Measurements from ENCODE around the gene MOGAT1. TPM values are rescaled to one million over a fixed set of nuclear protein-coding genes. Genes with fewer than 3 reads are reported as not detected.
"Not testable (repeated sequence)": the region's sequence is repeated elsewhere in the genome, so short reads cannot be mapped to it uniquely, and the experiment has no call there.

MOGAT1 gene
- total RNA-seq, 8 experiments from 2014 or later: not detected

DNA sequence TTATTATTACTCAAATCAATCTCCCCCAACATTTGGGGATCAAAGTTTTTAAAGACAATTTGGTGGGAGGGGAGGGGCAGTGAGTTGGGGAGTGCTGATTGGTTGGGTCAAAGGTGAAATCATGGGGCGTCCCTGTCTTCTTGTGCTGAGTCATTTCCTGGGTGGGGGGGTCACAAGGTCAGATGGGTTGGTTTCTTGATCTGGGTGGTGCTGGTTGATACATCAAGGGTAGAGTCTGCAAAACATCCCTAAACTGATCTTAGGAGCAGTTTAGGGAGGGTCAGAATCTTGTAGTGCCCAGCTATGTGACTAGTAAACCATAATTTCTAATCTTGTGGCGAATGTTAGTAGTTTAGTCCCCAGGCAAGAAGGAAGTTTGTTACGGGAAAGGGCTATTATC is 67.4 kb downstream of the MOGAT1 start:
- WGBS, 10 experiments: 58 to 100% (median 71%) methylated on average over 1 to 3 of the region's 3 CpGs; no CpG with 5 or more reads in 4 of the 10 experiments
- in situ Hi-C loops (cut with MboI; ENCODE audit: low pct_unique_long_range_greater_than_20kb in 2 of 9, low sequenced_read_pairs in 9 of 9, unreplicated experiment in 9 of 9): no loop called here
- Histone ChIP-seq H3K4me3 (no peak overlapping the region), H3K27ac (no peak overlapping the region), H3K4me1 (replicated peaks in 1 of 2) (peaks cover 0 to 4% of the 10 kb centered on the region in 2 donors)
- peak in 1 of 8 experiments; percentile 56 for ATAC-seq (replicated peaks in 6 of 8)

DNA sequence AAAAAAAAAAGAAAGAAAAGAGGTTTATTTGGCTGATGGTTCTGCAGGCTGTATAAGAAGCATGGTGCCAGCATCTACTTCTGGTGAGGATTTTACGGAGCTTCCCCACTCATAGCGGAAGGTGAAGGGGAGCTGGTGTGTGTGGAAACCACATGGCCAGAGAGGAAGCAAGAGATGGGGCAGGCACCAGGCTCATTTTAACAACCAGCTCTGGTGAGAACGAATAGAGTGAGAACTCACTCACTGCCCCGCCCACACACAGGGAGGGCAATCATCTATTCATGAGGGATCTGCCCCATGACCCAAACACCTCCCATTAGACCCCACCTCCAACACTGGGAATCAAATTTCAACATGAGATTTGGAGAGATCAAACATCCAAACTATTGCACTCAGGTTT is 68.5 kb downstream of the MOGAT1 start:
- Histone ChIP-seq H3K4me3 (no peak overlapping the region), H3K4me1 (replicated peaks in 1 of 2) (peaks cover 0 to 4% of the 10 kb centered on the region in 2 donors), H3K27ac (no peak overlapping the region)
- no peak for ATAC-seq (replicated peaks in 6 of 8)
- in situ Hi-C loops (cut with MboI; ENCODE audit: low pct_unique_long_range_greater_than_20kb in 2 of 9, low sequenced_read_pairs in 9 of 9, unreplicated experiment in 9 of 9): no loop called here
- 80 to 100% (median 86%) methylated on average over 1 to 4 of the region's 4 CpGs; no CpG with 5 or more reads in 3 of the 10 experiments for WGBS, 10 experiments

DNA sequence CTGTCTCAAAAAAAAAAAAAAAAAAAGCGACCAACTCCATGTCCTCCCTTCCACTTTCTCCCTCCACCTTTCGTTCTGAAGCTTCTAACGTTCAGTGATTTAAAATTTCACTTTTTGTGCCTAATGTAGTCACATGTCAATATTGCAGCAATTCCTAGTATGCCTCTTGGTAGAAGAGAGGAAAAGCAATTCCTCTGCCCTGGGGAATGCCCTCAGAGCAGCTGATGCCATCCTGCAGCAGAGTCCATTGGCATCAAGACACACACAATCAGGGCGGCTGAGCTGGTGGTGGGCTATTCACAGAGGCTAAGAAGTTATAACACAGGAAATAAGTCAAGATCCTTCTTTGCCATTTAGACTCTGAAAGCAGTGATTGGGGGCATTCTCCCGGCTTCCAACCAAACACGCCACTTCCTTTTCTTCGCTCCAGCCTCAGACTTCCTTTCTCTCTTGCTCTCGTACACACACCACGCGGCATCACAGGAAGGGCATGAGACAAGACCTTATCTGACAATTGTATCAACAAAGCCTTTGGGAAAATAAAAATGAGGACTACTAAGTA is 71.9 kb downstream of the MOGAT1 start:
- no peak for ATAC-seq (replicated peaks in 6 of 8)
- 76 to 100% (median 90%) methylated on average over 3 to 9 of the region's 10 CpGs; no CpG with 5 or more reads in 3 of the 10 experiments for WGBS, 10 experiments
- Histone ChIP-seq H3K27ac (no peak overlapping the region), H3K4me3 (no peak overlapping the region), H3K4me1 (replicated peaks in 1 of 2) (peaks cover 7 to 10% of the 10 kb centered on the region in 2 donors)
- in situ Hi-C loops (cut with MboI; ENCODE audit: low pct_unique_long_range_greater_than_20kb in 2 of 9, low sequenced_read_pairs in 9 of 9, unreplicated experiment in 9 of 9): no loop called here

DNA sequence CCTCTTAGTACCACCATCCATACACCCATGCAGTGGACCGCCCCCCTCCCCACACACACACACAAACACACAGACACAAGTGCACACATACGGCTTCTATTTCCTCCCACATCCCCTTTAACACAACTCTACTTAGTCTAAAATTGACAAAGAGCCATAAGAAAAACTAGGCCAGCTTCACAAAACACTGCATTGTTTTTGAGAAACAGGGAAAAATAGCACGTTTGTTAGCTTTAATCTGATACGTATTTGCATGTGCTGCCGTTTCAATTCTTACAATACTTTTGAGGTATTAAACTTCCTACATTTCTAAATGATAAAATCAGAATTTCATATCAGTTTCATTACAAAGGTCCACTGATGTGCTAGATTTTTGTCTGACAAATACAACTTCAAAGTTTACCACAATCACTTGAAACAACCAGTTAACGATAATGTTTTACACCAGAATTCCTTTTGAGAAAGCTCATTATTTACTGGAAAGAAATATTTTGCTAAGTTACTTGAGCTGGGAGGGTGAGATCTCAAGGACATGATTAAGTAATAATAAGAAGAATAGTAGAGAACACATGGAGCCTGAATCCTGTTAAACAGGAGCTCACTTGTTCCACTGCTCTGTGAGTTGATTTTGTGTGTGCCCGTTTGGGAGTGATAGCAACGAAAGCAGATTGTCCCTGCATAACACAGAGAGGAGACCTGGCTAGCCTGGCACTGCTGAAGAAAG is 74.5 kb downstream of the MOGAT1 start:
- no peak overlapping the region for H3K27ac ChIP-seq
- no peak overlapping the region for H3K4me3 ChIP-seq
- H3K4me1 ChIP-seq (replicated peaks in 1 of 2): peaks cover 7% of the 10 kb centered on the region in 2 donors
- in situ Hi-C loops (cut with MboI; ENCODE audit: low pct_unique_long_range_greater_than_20kb in 2 of 9, low sequenced_read_pairs in 9 of 9, unreplicated experiment in 9 of 9): no loop called here
- whole genome bisulfite sequencing, 10 experiments: 18 to 76% (median 56%) methylated on average over 4 to 7 of the region's 8 CpGs; no CpG with 5 or more reads in 1 of the 10 experiments
- no peak for ATAC-seq (replicated peaks in 6 of 8)

DNA sequence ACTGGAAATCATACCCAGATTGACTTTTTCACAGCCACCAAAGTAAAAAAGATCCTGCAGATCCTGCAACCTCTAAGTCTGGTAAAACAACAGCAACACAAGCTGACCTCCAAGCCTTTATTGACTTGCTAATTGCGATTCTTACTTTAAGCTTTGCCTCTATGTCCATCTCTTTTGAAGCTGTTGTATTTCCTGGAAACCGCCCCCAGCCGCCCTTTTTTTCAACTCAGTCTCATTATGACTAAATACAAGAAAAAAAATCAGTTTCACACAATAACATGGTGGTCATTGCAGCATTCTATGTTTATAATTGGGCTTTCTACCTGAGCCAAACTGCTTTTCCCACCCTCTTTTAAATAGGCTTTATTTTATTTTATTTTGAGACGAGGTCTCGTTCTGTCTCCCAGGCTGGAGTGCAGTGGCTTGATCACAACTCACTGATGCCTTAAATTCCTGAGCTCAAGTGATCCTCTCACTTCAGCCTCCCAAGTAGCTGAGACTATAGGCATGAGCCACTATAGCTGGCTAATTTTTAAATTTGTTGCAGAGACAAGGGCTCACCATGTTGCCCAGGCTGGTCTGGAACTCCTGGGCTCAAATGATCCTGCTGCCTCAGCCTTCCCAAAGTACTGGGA is 76.2 kb downstream of the MOGAT1 start:
- no peak overlapping the region for H3K4me3 ChIP-seq
- H3K27ac ChIP-seq: no peak overlapping the region
- WGBS, 10 experiments: 4 to 95% (median 56%) methylated on average over 2 to 5 of the region's 5 CpGs; no CpG with 5 or more reads in 2 of the 10 experiments
- peaks cover 7% of the 10 kb centered on the region in 2 donors for H3K4me1 ChIP-seq (replicated peaks in 1 of 2)
- ATAC-seq (replicated peaks in 6 of 8): peak in 5 of 8 experiments; percentile 30 to 50 (median 34)
- in situ Hi-C loops (cut with MboI; ENCODE audit: low pct_unique_long_range_greater_than_20kb in 2 of 9, low sequenced_read_pairs in 9 of 9, unreplicated experiment in 9 of 9): no loop called here

DNA sequence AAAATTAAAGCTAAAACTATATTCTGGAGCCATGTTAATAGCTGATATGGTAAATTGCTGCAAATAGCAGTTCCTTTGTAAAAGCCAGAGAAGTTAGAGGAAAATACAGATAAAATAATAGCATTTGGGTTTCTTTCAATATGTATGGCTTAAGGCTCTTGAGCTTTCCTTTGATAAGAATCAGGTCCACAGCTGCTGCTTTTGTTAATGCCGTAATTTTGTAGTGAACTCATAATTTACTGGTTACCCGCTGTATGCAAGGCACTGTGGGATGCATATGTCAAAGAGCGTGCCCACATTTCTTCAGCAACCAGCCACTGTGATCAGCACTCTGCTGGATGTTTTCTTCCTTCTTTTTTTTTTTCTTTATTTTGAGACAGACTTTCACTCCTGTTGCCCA is 79.1 kb downstream of the MOGAT1 start:
- Histone ChIP-seq H3K4me3 (no peak overlapping the region), H3K27ac (no peak overlapping the region), H3K4me1 (replicated peaks in 1 of 2) (peaks cover 7% of the 10 kb centered on the region in 2 donors)
- in situ Hi-C loops (cut with MboI; ENCODE audit: low pct_unique_long_range_greater_than_20kb in 2 of 9, low sequenced_read_pairs in 9 of 9, unreplicated experiment in 9 of 9): no loop called here
- ATAC-seq (replicated peaks in 6 of 8): no peak
- WGBS, 10 experiments: 29 to 100% (median 100%) methylated on average over 1 to 3 of the region's 3 CpGs; no CpG with 5 or more reads in 2 of the 10 experiments

DNA sequence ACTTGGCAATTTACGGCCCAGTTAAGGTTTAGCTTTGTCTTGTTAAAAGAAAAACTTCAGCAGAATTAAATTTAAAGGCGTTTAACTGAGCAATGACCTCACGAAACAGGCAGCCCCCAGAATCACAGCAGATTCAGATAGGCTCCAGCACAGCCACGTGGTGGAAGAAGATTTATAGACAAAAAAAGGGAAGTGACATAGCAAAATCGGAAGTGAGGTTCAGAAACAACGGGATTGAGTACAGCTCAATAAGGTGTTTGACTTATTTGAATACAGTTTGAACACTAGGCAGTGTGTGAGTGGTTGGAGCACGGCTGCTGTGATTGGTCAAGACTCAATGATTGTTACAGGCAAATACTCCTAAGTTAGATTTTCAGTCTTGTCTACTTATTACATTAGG is 79.8 kb downstream of the MOGAT1 start:
- H3K4me3 ChIP-seq: no peak overlapping the region
- peaks cover 7% of the 10 kb centered on the region in 2 donors for H3K4me1 ChIP-seq (replicated peaks in 1 of 2)
- ATAC-seq (replicated peaks in 6 of 8): no peak
- in situ Hi-C loops (cut with MboI; ENCODE audit: low pct_unique_long_range_greater_than_20kb in 2 of 9, low sequenced_read_pairs in 9 of 9, unreplicated experiment in 9 of 9): no loop called here
- H3K27ac ChIP-seq: no peak overlapping the region
- WGBS, 10 experiments: 69 to 100% (median 91%) methylated on average over 1 to 7 of the region's 7 CpGs; no CpG with 5 or more reads in 2 of the 10 experiments

DNA sequence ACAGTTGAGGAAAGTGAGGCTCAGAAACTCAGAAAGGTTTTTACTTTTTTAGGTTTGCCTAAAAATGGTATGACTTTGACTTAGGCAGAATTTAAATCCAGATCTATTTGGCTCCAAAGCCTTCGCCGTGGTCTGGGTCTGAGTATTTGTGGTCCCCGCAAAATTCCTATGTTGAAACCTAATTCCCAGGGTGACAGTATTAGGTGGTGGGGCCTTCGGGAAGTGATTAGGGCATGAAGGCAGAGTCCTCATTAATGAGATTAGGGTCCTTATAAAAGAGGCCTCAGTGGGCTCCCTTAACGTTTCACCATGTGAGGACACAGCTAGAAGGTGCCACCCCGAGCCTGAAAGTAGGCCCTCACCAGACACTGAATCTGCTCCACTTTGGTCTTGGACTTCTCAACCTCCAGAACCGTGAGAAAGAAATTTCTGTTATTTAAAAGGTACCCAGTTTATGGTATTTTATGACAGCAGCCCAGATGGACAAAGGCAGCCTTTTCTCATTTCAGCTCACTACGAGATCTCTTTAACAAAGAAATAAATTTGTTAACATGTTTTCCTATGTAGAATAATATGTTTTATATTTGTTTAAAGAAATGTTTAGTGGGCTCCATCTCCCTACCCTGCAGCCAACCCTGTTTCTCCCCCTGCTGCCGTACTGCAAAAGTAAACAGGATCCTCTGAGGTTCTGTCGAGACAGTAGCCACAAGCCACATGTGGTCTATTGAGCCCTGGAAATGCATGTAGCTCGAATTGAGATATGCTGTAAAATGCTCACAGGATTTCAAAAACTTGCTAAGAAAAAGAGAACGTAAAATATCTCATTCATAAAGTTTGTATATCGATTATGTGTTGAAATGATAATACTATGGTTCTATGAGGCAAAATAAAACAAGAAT is 80.6 kb downstream of the MOGAT1 start:
- peaks cover 7% of the 10 kb centered on the region in 2 donors for H3K4me1 ChIP-seq (replicated peaks in 1 of 2)
- H3K27ac ChIP-seq: no peak overlapping the region
- no peak for ATAC-seq (replicated peaks in 6 of 8)
- WGBS, 10 experiments: 60 to 93% (median 80%) methylated on average over 2 to 11 of the region's 13 CpGs
- in situ Hi-C loops (cut with MboI; ENCODE audit: low pct_unique_long_range_greater_than_20kb in 2 of 9, low sequenced_read_pairs in 9 of 9, unreplicated experiment in 9 of 9): no loop called here
- H3K4me3 ChIP-seq: no peak overlapping the region

DNA sequence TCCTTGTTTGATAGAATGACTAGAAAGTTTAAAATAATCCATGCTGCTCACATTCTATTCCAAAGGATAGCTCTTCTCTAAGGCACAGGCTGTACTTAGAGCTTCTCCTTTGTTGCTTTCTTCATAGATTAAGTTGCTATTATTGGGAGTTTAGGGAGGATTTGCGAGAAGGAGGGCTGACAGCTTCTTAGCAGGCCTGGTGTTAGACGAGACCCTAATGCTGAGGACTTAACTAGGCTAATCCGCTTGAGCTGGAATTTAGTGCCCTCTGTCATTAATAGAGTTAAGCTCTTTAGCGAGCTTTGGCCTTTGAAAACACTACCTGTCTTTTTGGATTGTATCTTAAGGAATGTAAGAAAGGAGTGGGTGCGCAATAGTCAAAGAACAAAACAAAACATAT is 81.3 kb downstream of the MOGAT1 start:
- ATAC-seq (replicated peaks in 6 of 8): no peak
- 42 to 93% (median 84%) methylated on average over 2 to 5 of the region's 5 CpGs for WGBS, 10 experiments
- Histone ChIP-seq H3K4me3 (no peak overlapping the region), H3K27ac (no peak overlapping the region), H3K4me1 (replicated peaks in 1 of 2) (peaks cover under 1 to 2% of the 10 kb centered on the region in 2 donors)
- in situ Hi-C loops (cut with MboI; ENCODE audit: low pct_unique_long_range_greater_than_20kb in 2 of 9, low sequenced_read_pairs in 9 of 9, unreplicated experiment in 9 of 9): no loop called here

DNA sequence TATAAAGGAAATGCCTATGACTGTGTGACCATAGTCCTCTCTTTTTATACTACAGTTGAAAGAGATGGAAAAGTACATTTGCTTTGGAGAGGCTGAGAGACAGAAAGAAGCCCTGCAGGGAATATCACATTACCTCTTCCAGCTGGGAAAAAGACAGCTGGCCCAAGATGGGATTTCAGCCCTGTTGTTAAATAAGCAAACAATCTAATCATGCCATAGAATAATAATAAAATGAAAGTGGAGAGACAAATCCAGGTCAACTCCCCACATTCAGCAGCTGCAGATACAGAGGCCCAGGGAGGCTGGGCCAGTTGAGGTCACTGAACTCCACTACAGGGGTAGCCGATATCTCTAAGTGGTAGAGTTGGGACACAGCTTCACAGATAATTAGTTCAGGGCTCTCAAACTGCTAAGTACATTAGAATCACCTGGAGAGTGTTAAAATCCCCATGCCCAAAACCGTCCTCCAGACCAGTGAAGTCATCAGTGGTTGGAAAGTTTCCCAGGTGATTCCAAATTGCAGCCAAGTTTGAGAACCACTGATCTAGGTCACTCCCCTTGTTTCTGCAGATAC is 81.9 kb downstream of the MOGAT1 start:
- Histone ChIP-seq H3K4me3 (no peak overlapping the region), H3K27ac (no peak overlapping the region), H3K4me1 (replicated peaks in 1 of 2) (no peaks in the 10 kb centered on the region)
- WGBS, 10 experiments: 40 to 92% (median 56%) methylated on average over 1 to 2 of the region's 2 CpGs; no CpG with 5 or more reads in 4 of the 10 experiments
- in situ Hi-C loops (cut with MboI; ENCODE audit: low pct_unique_long_range_greater_than_20kb in 2 of 9, low sequenced_read_pairs in 9 of 9, unreplicated experiment in 9 of 9): no loop called here
- ATAC-seq (replicated peaks in 6 of 8): no peak

DNA sequence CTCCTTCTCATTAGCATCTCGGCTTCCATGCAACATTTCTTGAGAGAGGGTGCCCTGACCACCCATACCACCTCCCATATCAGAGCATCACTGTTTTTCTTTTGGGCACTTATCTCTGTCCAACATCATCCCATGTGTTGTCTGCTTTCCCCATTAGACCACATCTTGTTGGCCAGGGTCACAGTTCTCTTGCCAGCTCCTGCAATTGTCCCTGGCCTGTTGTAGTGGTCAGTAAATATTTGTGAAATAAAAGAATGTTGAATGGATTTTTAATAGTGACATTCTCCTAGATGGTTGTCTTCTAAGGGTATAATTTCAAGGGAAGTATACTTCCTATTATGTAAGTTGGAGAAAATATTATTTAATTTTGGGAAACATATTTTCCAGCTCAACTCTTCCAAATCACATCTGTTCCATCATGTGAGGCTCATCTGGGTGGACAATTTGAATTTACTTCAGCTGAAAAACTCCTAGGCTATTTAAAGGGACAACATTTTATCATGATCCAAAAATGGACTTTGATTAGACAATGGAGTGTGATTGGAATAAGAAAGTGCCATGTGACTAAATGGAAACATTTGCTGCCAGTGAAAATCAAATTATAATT is 83.0 kb downstream of the MOGAT1 start:
- in situ Hi-C loops (cut with MboI; ENCODE audit: low pct_unique_long_range_greater_than_20kb in 2 of 9, low sequenced_read_pairs in 9 of 9, unreplicated experiment in 9 of 9): no loop called here
- WGBS, 10 experiments: 29 to 100% (median 94%) methylated on average over 1 of the region's 1 CpG; no CpG with 5 or more reads in 6 of the 10 experiments
- ATAC-seq (replicated peaks in 6 of 8): no peak
- Histone ChIP-seq H3K4me1 (replicated peaks in 1 of 2) (no peaks in the 10 kb centered on the region), H3K27ac (no peak overlapping the region), H3K4me3 (no peak overlapping the region)

DNA sequence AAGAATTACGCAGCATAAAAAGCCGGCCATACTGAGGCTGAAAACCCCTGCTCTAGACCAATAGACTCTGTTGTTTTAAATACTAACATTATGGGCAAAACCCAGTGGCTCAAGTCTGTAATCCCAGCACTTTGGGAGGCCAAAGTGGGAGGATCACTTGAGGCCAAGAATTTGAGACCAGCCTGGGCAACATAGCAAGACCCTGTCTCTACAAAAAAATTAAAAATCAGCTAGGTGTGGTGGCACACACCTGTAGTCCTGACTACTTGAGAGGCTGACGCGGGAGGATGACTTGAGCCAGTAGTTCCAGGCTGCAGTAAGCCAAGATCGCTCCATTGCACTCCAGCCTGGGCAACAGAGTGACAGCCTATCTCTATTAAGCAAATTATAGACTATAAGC is 84.1 kb downstream of the MOGAT1 start:
- H3K27ac ChIP-seq; H3K4me1 ChIP-seq (replicated peaks in 1 of 2); ATAC-seq (replicated peaks in 6 of 8); in situ Hi-C loops (cut with MboI; ENCODE audit: low pct_unique_long_range_greater_than_20kb in 2 of 9, low sequenced_read_pairs in 9 of 9, unreplicated experiment in 9 of 9); H3K4me3 ChIP-seq: not testable (repeated sequence)
- WGBS, 10 experiments: 88 to 100% (median 100%) methylated on average over 2 to 5 of the region's 5 CpGs; no CpG with 5 or more reads in 3 of the 10 experiments

Measured in motor neuron (in vitro differentiated cells).